Right cardiac atrium (tissue), 5 donors: ENCODE measurements around the gene PRR29. TPM values are rescaled to one million over a fixed set of nuclear protein-coding genes. Genes with fewer than 3 reads are reported as not detected.
A peak's percentile ranks its signal among the peaks of the same experiment; 100 is the strongest.
"Not testable (repeated sequence)": the region's sequence is repeated elsewhere in the genome, so short reads cannot be mapped to it uniquely, and the experiment has no call there.

Experiments used
- ATAC-seq, 2 donors: fragments of 200-7000 bp; cut with Tn5 transposase; one replicate each; pipeline versions ENCODE4 v1.8.0 to v1.9.1; 2020; ENCODE audit warnings: moderate library complexity in 2 of 2, mild to moderate bottlenecking in 1 of 2
- DNase-seq, 3 donors: peaks; one replicate each; pipeline ENCODE4 v3.0.0-alpha.2; 2020
- H3K27ac ChIP-seq: one replicate; pipeline ENCODE4 v1.5.1; 2013; ENCODE audit warnings: mild to moderate bottlenecking, low read length, control low read depth, moderate library complexity
- H3K27me3 ChIP-seq: one replicate; pipeline ENCODE4 v1.6.1; 2013; ENCODE audit not compliant: control insufficient read depth, insufficient read depth
- H3K4me1 ChIP-seq: one replicate; pipeline ENCODE4 v1.6.1; 2013; ENCODE audit warnings: low read length; ENCODE audit not compliant: control insufficient read depth, insufficient read depth
- H3K4me3 ChIP-seq: one replicate; pipeline ENCODE4 v1.5.1; 2013; ENCODE audit warnings: low read length, control low read depth
- H3K9me3 ChIP-seq: one replicate; pipeline ENCODE4 v1.6.1; 2013; ENCODE audit warnings: low read length; ENCODE audit not compliant: control insufficient read depth
- WGBS: extraction: QIAGEN DNeasy Blood & Tissue Kit; methylation state at CpG from one replicate; pipeline ENCODE4 v1.1.7; 2013; 5-methylcytosine and 5-hydroxymethylcytosine counted together
- intact Hi-C, 4 donors: fragments of 100-400 bp; cut with DNase I; formaldehyde crosslinking; loops; one replicate each; pipeline versions ENCODE4 v1.11.0 to v1.14.0; 2022 to 2023
- polyA plus RNA-seq: library from polyadenylated mRNA; stranded (reverse); fragments of 200-250 nt; gene quantifications from one replicate; pipeline ENCODE4 v1.2.3, GENCODE V29; 2013
- total RNA-seq, 4 donors: library from RNA; stranded (reverse); fragmentation: NEBNext Ultra II Directional; extraction: Animal tissue kit (Norgen Biotek cat#: 25700); gene quantifications; one replicate each; pipeline ENCODE4 v1.2.1, GENCODE V29; 2021
- donor health status: healthy with polysubstance abuse.
- donor health status: DM: no; HTN: yes; CAD: no.
- donor health status: DM: no; HTN: no; CAD: no.
- donor health status: DM: no; HTN: yes; CAD: no; lungs with severe emphysema.
- donor health status: DM: yes; HTN: yes; CAD: no.

The PRR29 gene
- total and polyA plus RNA-seq, 5 donors = 0.11 to 0.45 (median 0.20) TPM; not detected in 1

- DNase-seq (peak in 1 of 3 donors; percentile 7), ATAC-seq (no peak)
- 87% methylated on average over 2 of the region's 2 CpGs for WGBS
- no peak overlapping the region for H3K4me3 ChIP-seq
- H3K27me3 ChIP-seq = no peaks in the 10 kb centered on the region
- no peak overlapping the region for H3K27ac ChIP-seq
- H3K4me1 ChIP-seq = peaks cover 14% of the 10 kb centered on the region
- no peaks in the 10 kb centered on the region for H3K9me3 ChIP-seq
- intact Hi-C loops = no loop called here
These were observed 22.5 kb upstream of the PRR29 start for GRCh38 chr17:63975541-63976092.

GRCh38 chr17:63976702-63977101 is 21.4 kb upstream of the PRR29 start:
- Histone ChIP-seq H3K27ac (no peak overlapping the region), H3K4me1 (peaks cover 14% of the 10 kb centered on the region), H3K27me3 (no peaks in the 10 kb centered on the region), H3K4me3 (no peak overlapping the region), H3K9me3 (no peaks in the 10 kb centered on the region)
- intact Hi-C loops = no loop called here
- ATAC-seq = no peak
- 45% methylated on average over 3 of the region's 3 CpGs for WGBS
- DNase-seq = peak in 2 of 3 donors; percentile 27 to 44

- no peak overlapping the region for H3K27ac ChIP-seq
- intact Hi-C loops = no loop called here
- H3K27me3 ChIP-seq = no peaks in the 10 kb centered on the region
- DNase-seq (peak in 2 of 3 donors; percentile 15 to 55), ATAC-seq (no peak)
- WGBS = 70% methylated on average over 13 of the region's 13 CpGs
- no peak overlapping the region for H3K4me3 ChIP-seq
- H3K4me1 ChIP-seq = peaks cover 14% of the 10 kb centered on the region
- no peaks in the 10 kb centered on the region for H3K9me3 ChIP-seq
These were observed 19.6 kb upstream of the PRR29 start for GRCh38 chr17:63978272-63979200.

GRCh38 chr17:63982641-63983040 is 15.5 kb upstream of the PRR29 start:
- 90% methylated on average over 2 of the region's 2 CpGs for WGBS
- H3K4me3 ChIP-seq, intact Hi-C loops, H3K9me3 ChIP-seq, ATAC-seq, H3K27me3 ChIP-seq: not testable (repeated sequence)
- Histone ChIP-seq H3K27ac (peak overlapping the region; percentile 54), H3K4me1 (peaks cover 13% of the 10 kb centered on the region)
- DNase-seq = peak in 1 of 3 donors; percentile 17

GRCh38 chr17:63983320-63983719 is 14.8 kb upstream of the PRR29 start:
- peaks cover 13% of the 10 kb centered on the region for H3K4me1 ChIP-seq
- H3K27ac ChIP-seq = peak overlapping the region; percentile 54
- DNase-seq (peak in 2 of 3 donors; percentile 82 to 83), ATAC-seq (peak; percentile 56 to 57)
- H3K27me3 ChIP-seq = no peaks in the 10 kb centered on the region
- 24% methylated on average over 7 of the region's 7 CpGs for WGBS
- no peak overlapping the region for H3K4me3 ChIP-seq
- no peaks in the 10 kb centered on the region for H3K9me3 ChIP-seq
- intact Hi-C loops = no loop called here

GRCh38 chr17:63984236-63984635 is 13.9 kb upstream of the PRR29 start:
- peak in 1 of 3 donors; percentile 24 for DNase-seq
- 60% methylated on average over 5 of the region's 5 CpGs for WGBS

GRCh38 chr17:63984651-63985386 is 13.3 kb upstream of the PRR29 start:
- peaks cover 8% of the 10 kb centered on the region for H3K4me1 ChIP-seq
- WGBS = 62% methylated on average over 16 of the region's 16 CpGs
- peak; percentile 53 to 70 for ATAC-seq
- no peak overlapping the region for H3K4me3 ChIP-seq
- intact Hi-C loops = loop anchor here in 1 of 4 donors (5.0 kb wide), 1 partner anchor 38 kb away; no protein-coding TSS in a partner anchor
- no peaks in the 10 kb centered on the region for H3K27me3 ChIP-seq
- no peaks in the 10 kb centered on the region for H3K9me3 ChIP-seq
- H3K27ac ChIP-seq = peak overlapping the region; percentile 0
- peak in 2 of 3 donors; percentile 60 to 63 for DNase-seq

More at GRCh38 chr17:63984236-63984635, 13.9 kb upstream of the PRR29 start:
- Histone ChIP-seq H3K4me3 (no peak overlapping the region), H3K27ac (peak overlapping the region; percentile 40), H3K27me3 (no peaks in the 10 kb centered on the region), H3K9me3 (no peaks in the 10 kb centered on the region), H3K4me1 (peaks cover 9% of the 10 kb centered on the region)
- ATAC-seq = no peak
- intact Hi-C loops = no loop called here

GRCh38 chr17:63985387-63986140 is 12.6 kb upstream of the PRR29 start:
- intact Hi-C loops = loop anchor here in 1 of 4 donors (5.0 kb wide), 1 partner anchor 38 kb away; no protein-coding TSS in a partner anchor
- WGBS = 77% methylated on average over 13 of the region's 13 CpGs
- Histone ChIP-seq H3K27ac (peak overlapping the region; percentile 55), H3K4me3 (no peak overlapping the region), H3K9me3 (no peaks in the 10 kb centered on the region), H3K27me3 (no peaks in the 10 kb centered on the region), H3K4me1 (peaks cover 3% of the 10 kb centered on the region)
- no peak for ATAC-seq
- DNase-seq = peak in 1 of 3 donors; percentile 25

- Histone ChIP-seq H3K4me3 (no peak overlapping the region), H3K27me3 (no peaks in the 10 kb centered on the region), H3K27ac (no peak overlapping the region), H3K4me1 (peaks cover 3% of the 10 kb centered on the region), H3K9me3 (no peaks in the 10 kb centered on the region)
- intact Hi-C loops = loop anchor here in 1 of 4 donors (5.0 kb wide), 1 partner anchor 40 kb away; no protein-coding TSS in a partner anchor
- no peak for ATAC-seq
- peak in 1 of 3 donors; percentile 53 for DNase-seq
- 51% methylated on average over 3 of the region's 3 CpGs for WGBS
These were observed 11.3 kb upstream of the PRR29 start for GRCh38 chr17:63986821-63987220.
